GM18520 (cell line): ENCODE measurements around the gene TMEM132C.

ENCODE experiments used
- ATAC-seq: cut with Tn5 transposase; IDR thresholded peaks from one replicate; pipeline ENCODE4 v1.9.1; 2021; ENCODE audit not compliant: unreplicated experiment

The TMEM132C gene

GRCh38 chr12:128408669-128409068, 141.7 kb downstream of the TMEM132C start:
- no peak for ATAC-seq

- no peak for ATAC-seq
Observed at GRCh38 chr12:128415036-128415560, 148.1 kb downstream of the TMEM132C start.

DNA sequence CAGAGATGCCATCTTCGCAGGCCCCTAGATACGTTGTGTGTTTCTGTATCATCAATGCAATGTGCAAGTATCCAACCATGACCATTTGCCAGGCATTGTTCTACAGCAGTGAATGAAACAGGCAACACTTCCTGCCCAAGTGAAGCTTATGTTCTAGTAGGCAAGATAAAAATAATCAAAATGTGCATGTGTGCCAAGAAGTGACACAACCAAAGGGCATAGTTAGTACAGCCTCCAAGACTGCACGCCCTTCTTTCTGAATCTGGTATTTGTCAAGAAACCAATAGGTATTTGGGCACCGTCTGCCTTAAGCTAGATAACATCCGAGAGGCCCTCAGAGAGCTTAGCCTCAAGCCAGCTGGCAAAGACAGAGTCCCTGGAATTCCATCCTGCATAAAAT, 152.0 kb downstream of the TMEM132C start:
- ATAC-seq, result no peak

DNA sequence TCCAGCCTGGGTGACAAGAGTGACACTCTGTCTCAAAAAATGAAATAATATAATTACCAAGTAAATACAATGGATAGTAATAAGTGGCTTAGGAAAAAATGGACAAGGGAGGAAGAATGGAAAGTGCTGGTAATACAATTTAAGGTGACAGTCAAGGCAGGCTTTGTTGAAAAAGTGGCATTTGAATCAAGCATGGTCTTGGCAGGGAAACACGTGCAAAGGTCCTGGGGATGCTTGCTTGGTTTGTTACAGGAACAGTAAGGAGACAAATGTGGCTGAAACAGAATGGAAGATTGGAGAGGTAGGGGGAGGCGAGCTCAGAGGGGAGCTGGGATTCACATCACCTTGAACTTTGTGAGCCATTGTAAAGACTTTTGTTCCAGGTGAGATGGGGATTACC, 153.2 kb downstream of the TMEM132C start:
- ATAC-seq, result no peak

GRCh38 chr12:128421375-128421774, 154.4 kb downstream of the TMEM132C start:
- no peak for ATAC-seq

DNA sequence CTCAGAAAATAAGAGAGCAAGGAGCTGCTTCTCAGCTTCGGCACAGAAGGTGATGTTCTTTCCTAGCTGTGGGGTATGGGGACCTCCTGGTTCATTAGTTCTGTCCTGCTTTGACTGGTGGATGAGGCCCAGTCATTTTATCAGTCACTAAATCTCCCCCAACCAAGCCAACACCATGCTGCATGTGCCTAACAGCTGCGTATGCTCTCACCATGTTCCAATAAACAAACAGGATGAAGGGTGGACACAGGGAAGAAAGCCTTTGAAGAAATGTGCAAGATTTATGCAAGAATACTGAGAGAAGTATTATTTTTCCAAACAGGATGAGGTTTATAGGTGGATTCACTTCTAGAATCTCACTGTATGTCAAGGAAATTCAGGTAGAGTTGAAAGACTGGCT, 156.2 kb downstream of the TMEM132C start:
- ATAC-seq, result no peak

GRCh38 chr12:128424931-128425431, 158.0 kb downstream of the TMEM132C start:
- ATAC-seq, result no peak

DNA sequence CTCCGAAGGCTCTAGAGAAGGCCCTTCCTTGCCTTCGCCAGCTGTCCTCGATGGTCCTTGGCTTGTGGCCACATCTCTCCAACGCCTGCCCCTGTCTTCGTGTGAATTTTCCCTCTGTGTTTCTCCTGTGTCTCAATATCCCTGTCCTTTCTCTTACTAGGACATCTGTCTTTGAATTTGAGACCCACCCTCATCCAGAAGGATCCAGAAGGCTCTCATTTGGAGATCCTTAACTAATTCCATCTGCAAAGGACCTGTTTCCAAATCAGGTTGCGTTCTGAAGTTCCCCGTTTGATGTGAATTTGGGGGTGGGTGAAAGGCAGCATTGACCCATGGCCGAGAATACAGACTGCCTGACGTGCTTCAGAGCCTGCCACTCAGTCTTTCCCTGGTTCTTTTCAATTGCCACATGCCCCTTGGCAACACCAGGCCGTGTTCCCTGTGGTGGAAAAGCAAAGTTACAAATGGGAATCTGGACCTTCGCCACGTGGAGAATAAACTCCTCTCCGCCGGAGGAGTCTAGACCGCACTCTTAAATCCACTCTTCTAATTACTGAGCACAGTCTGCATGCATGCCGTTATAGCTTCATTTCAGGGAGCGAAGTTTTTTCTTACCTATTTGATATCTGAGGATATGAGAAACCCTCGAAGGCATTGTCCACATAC, 158.8 kb downstream of the TMEM132C start:
- ATAC-seq, result no peak

DNA sequence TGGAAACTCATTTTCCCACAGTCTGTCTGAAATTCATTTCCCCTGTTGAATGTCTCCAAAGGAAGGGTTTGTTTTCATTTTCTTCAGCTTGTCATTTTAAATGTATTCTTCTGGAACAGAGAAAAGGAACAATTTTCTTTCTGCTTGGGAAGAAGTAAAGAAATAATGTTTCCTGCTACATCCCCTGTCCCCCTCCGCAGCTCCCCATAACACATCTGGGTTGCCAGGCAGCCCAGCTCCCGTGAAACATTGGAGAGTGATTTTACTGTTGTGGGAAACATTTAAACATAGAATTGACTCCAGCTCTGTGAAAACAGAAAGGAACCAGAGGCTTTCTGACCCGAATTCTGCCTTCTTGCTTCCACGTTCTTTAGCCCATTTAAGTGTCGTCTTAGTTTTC, 159.5 kb downstream of the TMEM132C start:
- no peak for ATAC-seq

DNA sequence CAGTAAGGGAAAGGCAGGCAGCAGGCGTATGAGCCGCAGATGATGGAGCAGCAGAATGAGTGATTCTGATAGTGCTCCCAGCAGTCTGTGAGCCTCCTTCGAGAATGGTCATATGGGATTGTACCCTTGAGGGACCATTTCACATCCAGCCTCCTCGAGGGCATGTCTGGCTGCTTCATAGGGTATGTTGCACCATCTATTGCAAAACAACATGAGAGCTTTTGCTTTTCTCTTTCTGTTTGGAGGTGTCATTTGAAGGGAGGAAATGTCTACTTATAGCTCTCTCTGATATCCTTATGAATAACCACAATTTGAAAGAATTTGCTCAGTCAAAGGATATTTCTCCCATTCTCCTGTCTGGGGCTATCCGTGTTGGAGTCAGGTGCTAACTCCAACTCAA, 172.8 kb downstream of the TMEM132C start:
- ATAC-seq, result no peak

- no peak for ATAC-seq
Observed at GRCh38 chr12:128442096-128442495, 175.1 kb downstream of the TMEM132C start.

DNA sequence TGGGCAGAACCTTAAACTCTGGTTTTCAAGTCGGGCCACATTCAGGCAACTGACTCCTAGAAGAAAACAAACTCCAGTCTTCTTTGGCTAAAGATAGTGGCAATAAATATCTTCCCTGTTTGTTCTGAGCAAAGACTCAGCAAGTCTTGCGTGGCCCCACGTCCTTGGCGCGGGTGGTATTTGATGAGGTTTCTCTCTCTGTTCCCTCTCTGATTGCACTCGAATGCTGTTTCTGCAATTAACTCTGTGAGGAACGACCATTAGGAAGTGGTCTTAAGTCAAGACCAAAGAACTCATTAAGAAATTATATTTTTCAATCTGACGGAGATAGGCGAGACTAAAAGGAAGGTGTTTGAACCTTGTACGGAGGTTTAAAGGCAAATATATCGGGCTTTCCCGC, 177.6 kb downstream of the TMEM132C start:
- no peak for ATAC-seq

DNA sequence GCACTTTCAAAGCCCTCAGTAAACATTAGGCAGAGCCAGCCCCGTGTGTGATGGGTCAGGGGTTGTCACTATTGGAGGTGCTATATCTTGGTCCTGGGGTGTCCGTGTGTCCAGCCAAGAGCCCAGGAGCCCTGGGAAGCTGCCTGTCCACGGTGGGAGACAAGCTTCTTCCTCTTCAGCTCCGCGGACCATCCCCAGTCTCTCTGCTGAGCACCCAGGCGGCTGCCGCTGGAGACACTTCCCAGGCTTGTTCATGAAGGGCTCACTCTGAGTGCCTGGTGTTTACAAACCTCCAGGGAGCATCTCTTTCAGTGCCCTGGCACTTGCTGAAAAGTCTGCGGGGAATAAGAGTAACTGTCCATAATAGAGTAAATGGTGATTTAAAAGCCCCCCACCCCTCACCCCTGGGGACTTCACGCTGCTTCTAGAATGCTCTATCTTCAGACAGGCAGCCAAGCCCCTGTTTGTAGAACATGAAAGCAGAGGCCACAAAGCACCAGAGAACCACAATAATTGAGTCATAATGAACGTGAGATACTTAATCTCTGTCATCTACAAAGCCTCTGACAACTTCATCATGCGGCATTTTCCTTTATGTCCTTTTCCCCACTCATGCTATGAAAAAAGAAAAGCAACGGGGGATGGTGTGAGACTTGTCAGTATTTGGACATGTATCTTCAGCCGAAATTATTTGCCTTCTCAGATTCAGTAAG, 178.6 kb downstream of the TMEM132C start:
- no peak for ATAC-seq

GRCh38 chr12:128449146-128449894, 182.3 kb downstream of the TMEM132C start:
- ATAC-seq, result no peak

DNA sequence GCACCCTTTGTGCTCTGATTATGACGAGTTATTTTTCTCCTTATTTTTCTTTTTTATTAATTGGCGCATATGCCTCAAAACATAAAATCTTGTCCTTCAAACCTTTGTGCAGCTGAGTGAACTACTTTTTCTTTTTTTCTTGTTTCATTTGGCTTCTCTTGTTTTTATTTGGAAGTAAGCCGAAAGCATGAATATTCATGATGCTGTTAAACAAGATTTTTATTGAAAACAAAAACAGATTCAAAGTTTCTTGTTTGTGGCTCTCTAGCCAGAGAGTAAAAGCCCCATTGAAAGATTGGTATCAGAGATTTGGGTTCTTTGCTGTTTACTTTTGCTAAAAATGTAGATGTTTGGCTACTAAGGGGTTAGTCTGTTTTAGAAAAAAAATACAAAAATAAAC, 183.8 kb downstream of the TMEM132C start:
- no peak for ATAC-seq

DNA sequence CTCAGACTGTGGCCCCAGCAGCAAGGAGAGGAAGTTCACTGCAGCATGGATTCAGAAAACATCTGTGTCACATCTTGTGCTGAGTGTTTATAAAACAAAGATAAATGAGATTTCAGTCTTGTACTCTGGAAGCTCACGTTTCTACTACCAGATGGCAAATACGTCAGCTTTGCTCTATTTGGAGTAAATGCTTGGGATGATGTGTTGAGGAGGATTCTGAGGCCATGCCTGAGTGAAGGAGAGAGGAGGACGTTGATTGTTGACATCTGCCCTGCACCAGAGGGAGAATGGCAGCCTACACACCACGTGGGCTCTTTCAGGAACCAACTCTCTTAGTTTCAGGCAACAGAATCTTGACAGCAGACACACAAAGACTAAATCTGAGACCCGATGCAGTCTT, 188.9 kb downstream of the TMEM132C start:
- ATAC-seq, result no peak

DNA sequence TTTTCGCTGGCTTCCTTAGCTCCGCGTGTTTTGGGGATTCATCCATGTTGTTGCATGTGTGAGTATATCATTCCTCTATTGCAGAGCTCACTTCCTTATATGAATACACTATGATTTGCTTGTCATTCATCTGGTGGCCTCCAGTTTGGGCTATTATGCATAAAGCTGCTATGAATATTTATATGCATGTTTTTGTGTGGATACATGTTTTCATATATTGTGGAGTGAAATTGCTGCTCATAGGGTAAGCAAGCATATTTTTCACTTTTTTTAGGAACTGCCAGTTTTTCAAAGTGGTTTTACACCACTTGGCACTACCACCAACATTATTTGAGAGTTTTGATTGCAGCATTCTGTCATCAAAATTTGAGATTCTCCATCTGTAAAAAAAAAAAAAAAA, 190.0 kb downstream of the TMEM132C start:
- ATAC-seq, result no peak

DNA sequence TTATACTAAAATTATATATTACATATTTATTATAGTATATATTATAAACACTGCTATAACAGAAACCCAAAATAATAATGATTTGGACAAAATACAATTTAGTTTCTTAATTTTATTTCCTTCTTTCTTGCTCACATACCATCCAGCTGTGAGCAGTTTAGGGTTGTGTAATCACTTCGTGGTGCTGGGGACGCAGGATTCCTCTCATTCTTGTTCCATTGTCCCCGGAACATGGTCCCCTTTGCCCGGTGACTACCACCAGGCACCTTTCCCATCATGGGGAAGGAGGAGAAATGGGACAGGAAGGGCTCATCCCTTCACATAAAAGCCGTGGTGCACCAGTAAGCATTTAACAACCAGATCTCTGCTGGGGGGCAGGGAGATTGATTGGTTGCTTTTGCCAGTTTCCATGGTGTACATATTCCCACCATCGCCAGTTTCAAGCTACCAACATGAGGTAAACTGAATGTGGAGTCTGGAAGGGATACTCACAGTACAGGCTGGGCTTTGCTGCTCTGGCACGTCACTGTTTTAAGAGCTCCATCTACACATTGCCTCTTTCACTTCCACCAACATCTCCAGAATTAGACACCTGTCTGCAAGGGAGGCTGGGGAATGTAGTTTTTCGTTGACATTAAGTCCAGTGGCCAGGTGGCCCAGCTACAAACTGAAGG, 191.5 kb downstream of the TMEM132C start:
- ATAC-seq, result no peak

- no peak for ATAC-seq
Observed at GRCh38 chr12:128459067-128459466, 192.1 kb downstream of the TMEM132C start.

DNA sequence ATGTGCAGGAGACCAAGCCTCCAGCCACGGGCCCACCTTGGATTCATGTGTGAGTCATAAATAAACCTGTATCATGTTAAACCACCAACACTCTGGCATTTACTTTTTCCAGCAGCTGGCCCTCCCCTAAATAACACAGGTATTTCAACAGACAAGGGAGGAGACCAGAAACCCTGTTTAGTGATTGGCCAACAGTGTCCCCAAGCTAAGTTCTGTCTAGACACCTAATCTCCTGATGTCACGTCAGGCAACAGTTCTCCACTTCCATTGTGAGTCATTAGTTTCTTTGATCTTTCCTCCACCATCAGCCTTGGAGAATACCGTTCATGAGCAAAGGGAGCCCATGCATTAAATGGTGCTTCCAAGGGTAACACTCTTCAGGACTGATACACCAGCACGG, 196.9 kb downstream of the TMEM132C start:
- no peak for ATAC-seq

DNA sequence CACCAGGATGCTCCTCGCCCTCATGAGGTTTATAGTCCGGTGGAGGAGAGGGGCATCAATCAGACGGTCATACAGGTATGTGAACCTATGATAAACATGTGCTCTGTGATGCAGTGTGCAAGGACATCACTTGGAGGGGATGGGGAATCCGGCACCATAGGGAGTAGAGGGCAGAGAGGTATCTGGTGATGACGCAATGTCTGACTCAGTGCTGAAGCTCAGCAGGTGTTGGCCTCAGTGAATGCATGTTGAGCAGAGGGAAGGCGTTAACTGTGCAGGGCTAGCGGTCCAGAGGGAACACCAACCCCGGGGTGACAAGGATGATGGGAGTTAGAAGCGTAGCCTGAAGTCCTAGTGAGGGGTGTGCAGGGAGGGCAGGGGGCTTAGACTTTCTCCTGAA, 200.9 kb downstream of the TMEM132C start:
- ATAC-seq, result no peak
